Skeletal muscle satellite cell (primary cell): Measurements from ENCODE around the gene P2RY6.
"Not testable (repeated sequence)": the region's sequence is repeated elsewhere in the genome, so short reads cannot be mapped to it uniquely, and the experiment has no call there.

Source experiments
- H3K27me3 ChIP-seq: 2 replicates; pipeline ENCODE4 v1.7.0; 2013; ENCODE audit warnings: low read length; ENCODE audit not compliant: control insufficient read depth, insufficient read depth
- H3K36me3 ChIP-seq: 2 replicates; pipeline ENCODE4 v1.7.0; 2013; ENCODE audit warnings: mild to moderate bottlenecking, control low read depth, low read length; ENCODE audit not compliant: insufficient read depth
- H3K4me1 ChIP-seq: 2 replicates; pipeline ENCODE4 v1.7.0; 2013; ENCODE audit warnings: low read length; ENCODE audit not compliant: control insufficient read depth, insufficient read depth
- H3K4me2 ChIP-seq: 2 replicates; pipeline ENCODE4 v1.7.0; 2013; ENCODE audit warnings: mild to moderate bottlenecking, low read length
- H3K4me3 ChIP-seq: 2 replicates; pipeline ENCODE4 v1.7.0; 2013; ENCODE audit warnings: low read length
- H3K9ac ChIP-seq: 2 replicates; pipeline ENCODE4 v1.7.0; 2013; ENCODE audit warnings: mild to moderate bottlenecking, low read depth, low read length, moderate library complexity
- H3K9me3 ChIP-seq: replicated peaks from 2 replicates; pipeline ENCODE4 v1.7.0; 2013; ENCODE audit warnings: mild to moderate bottlenecking, control low read depth, low read length

The P2RY6 gene

DNA sequence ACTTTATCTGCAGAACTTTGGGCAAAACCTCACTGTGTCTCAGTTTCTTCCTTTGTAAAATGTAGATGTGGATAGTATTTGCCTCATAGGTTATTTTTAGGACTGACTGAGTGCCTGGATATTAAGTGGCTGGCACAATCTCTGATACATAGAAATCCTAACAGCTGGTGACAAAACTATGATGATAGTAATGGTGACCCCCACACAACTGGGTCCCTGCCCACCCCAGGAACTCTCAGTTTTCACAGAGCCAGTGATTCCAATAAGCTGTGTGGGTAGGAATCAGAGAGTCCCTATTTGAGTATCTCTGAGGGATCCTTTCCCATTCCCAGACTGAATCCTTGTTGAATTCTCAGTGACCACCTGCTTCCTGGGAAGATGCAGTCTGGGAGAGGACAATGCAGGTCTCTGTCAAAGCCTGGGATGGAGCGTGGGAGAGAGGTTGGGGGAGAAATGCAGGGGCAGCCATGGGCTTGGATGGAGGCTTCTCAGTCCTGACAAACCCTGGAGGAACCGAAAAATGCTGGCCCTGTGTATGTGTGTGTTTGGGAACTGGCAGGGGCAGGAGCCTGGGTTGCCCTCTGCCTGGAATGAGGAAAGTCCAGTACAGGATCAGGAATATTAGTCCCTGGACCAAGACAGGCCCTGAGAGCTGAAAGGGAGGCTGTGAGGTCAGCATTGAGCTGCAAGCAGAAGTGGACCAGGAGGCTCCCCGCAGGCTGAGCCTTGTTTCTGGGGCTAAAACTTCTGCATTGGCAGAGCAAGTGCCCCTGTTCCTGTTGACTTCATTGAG lies 6.1 kb upstream of the P2RY6 start:
- Histone ChIP-seq H3K9me3 (no peaks in the 10 kb centered on the region), H3K4me3 (no peak overlapping the region), H3K4me1 (peaks cover 17% of the 10 kb centered on the region), H3K36me3 (no peaks in the 10 kb centered on the region), H3K27me3 (peaks cover 29% of the 10 kb centered on the region), H3K4me2 (no peak overlapping the region), H3K9ac (peak overlapping the region; percentile 8)

DNA sequence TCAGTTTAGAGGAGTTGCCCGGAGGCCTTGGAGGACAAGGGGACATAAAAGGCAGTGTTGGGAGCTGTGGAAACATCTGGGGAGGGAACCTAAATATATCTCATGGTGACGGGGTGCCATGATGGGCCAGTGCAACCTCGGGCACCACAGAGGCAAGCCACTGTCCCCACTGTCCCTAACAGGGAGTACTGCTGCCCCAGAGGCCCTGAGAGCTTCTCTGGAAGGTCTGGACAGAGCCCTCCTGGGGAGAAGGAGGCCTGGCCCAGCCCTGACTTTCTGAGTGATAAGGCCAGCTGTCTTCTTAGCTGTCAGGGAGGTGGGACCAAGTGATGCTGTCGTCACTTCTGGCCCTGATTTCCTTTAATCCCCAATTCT lies 5.5 kb upstream of the P2RY6 start:
- Histone ChIP-seq H3K4me2 (no peak overlapping the region), H3K36me3 (no peaks in the 10 kb centered on the region), H3K9ac (peak overlapping the region; percentile 8), H3K27me3 (peaks cover 29% of the 10 kb centered on the region), H3K9me3 (no peaks in the 10 kb centered on the region), H3K4me1 (peaks cover 17% of the 10 kb centered on the region), H3K4me3 (no peak overlapping the region)

GRCh38 chr11:73267122-73267846 lies 4.9 kb upstream of the P2RY6 start:
- Histone ChIP-seq H3K27me3 (peaks cover 29% of the 10 kb centered on the region), H3K36me3 (no peaks in the 10 kb centered on the region), H3K4me2 (no peak overlapping the region), H3K9me3 (no peaks in the 10 kb centered on the region), H3K9ac (no peak overlapping the region), H3K4me3 (no peak overlapping the region), H3K4me1 (peaks cover 17% of the 10 kb centered on the region)

- H3K4me3 ChIP-seq = no peak overlapping the region
- H3K27me3 ChIP-seq = peaks cover 29% of the 10 kb centered on the region
- peaks cover 17% of the 10 kb centered on the region for H3K4me1 ChIP-seq
- no peaks in the 10 kb centered on the region for H3K9me3 ChIP-seq
- H3K9ac ChIP-seq = no peak overlapping the region
- no peak overlapping the region for H3K4me2 ChIP-seq
- H3K36me3 ChIP-seq = no peaks in the 10 kb centered on the region
Observed at GRCh38 chr11:73267906-73268540, 4.1 kb upstream of the P2RY6 start.

DNA sequence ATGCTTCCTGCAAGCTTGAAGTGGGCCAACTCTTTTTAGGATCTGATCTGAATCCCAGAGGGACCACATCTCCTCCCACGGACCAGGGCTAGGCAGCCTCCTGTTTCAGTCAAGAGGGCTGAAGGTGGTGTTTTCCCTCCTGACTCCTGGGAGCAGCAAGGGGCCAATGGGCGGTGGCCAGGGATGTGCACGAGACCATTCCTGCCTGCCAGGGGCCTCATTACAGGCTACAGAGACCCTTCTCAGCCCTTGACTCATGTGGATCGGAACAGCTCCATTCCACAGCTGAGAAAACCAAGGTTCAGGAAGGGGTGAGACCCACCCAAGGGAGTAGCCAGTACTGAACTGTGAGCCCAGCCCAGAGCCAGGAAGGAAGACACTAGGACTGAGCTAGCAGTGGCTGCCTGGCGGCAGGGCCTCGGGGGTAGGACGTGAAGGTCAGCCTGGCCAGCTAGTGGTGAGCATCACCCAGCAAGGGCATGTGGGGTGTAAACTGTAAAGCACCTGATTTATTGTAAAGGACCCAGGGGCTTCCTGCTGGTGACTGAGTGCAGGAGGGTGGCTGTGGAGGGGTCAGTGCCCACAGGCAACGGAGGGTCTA lies 3.4 kb upstream of the P2RY6 start:
- H3K4me3 ChIP-seq = no peak overlapping the region
- no peaks in the 10 kb centered on the region for H3K36me3 ChIP-seq
- no peak overlapping the region for H3K9ac ChIP-seq
- no peaks in the 10 kb centered on the region for H3K9me3 ChIP-seq
- H3K4me2 ChIP-seq = no peak overlapping the region
- peaks cover 17% of the 10 kb centered on the region for H3K4me1 ChIP-seq
- H3K27me3 ChIP-seq = peaks cover 33% of the 10 kb centered on the region

- no peak overlapping the region for H3K4me3 ChIP-seq
- peaks cover 36% of the 10 kb centered on the region for H3K27me3 ChIP-seq
- H3K9me3 ChIP-seq = no peaks in the 10 kb centered on the region
- H3K9ac ChIP-seq = no peak overlapping the region
- H3K36me3 ChIP-seq = no peaks in the 10 kb centered on the region
- peaks cover 17% of the 10 kb centered on the region for H3K4me1 ChIP-seq
- H3K4me2 ChIP-seq = no peak overlapping the region
Observed at GRCh38 chr11:73269459-73270015, 2.6 kb upstream of the P2RY6 start.

DNA sequence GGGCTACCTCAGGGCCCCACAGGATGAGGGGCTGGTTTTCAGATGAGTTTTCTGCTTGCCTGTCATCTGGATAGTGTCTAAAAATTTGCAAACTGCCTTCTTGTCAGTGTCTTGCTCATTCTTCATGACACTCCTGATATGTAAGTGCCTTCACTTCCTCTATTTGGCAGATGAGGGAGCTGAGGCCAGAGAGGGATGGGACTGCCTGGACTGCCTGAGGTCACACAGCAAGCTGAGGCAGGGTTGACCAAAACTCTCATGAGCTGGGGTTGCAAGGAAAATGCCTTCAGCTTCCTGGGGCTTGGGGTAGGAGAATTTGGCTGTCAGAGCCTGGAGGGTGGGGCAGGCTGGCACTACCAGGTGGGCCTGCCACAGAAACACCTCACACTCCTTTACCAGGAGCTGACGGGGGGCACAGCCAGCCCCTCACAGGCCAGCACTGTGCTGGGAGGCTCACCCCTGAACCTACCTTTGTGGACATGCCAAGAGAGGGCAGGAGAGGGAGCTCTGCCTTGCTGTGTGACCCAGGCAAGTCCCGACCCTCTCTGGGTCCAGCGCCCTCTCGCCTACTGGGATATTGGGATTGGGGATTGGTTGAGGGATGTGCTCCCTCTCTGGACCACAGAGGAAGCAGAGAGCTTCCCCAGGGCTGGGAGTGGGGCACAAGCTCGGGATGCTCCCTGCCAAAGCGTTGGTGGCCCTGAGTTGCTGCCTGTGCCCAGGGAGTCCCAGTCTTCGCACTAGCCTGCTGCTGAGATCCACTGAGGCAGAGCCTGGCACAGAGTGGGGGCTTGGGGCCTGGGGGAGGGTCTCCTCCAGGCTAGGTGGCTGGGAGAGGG lies 1.9 kb upstream of the P2RY6 start:
- Histone ChIP-seq H3K9ac (no peak overlapping the region), H3K4me1 (peaks cover 17% of the 10 kb centered on the region), H3K36me3 (no peaks in the 10 kb centered on the region), H3K4me3 (no peak overlapping the region), H3K9me3 (no peaks in the 10 kb centered on the region), H3K4me2 (no peak overlapping the region), H3K27me3 (peaks cover 37% of the 10 kb centered on the region)

- Histone ChIP-seq H3K4me3 (no peak overlapping the region), H3K9me3 (no peaks in the 10 kb centered on the region), H3K4me2 (no peak overlapping the region), H3K4me1 (peaks cover 11% of the 10 kb centered on the region), H3K36me3 (no peaks in the 10 kb centered on the region), H3K27me3 (peaks cover 38% of the 10 kb centered on the region), H3K9ac (no peak overlapping the region)
Observed at GRCh38 chr11:73270855-73271477, 1.2 kb upstream of the P2RY6 start.

- H3K4me1 ChIP-seq, H3K4me3 ChIP-seq, H3K4me2 ChIP-seq, H3K9ac ChIP-seq, H3K36me3 ChIP-seq, H3K9me3 ChIP-seq: not testable (repeated sequence)
- peaks cover 33% of the 10 kb centered on the region for H3K27me3 ChIP-seq
Observed at GRCh38 chr11:73271478-73271865, 666 bp upstream of the P2RY6 start.

DNA sequence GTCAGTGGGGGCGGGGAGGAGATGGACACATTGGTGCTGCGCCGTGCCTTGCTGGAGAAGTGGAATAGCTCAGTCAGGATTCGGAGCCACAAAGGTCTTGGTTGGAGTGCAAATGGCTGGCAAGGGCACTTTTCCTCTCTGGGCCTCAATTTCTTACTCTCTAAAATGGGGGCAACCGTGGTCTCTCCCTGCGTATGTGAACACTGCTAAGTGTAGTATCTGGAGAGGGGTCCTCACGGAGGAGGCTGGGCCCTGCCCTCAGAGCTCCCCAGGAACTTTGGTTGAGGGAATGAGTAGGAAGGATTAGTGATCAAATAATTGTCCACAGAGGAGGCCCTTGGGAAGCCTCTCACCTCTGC lies 521 bp downstream of the P2RY6 start:
- H3K27me3 ChIP-seq = peaks cover 23% of the 10 kb centered on the region
- no peak overlapping the region for H3K9ac ChIP-seq
- H3K4me2 ChIP-seq = no peak overlapping the region
- no peaks in the 10 kb centered on the region for H3K36me3 ChIP-seq
- H3K9me3 ChIP-seq = no peaks in the 10 kb centered on the region
- H3K4me1 ChIP-seq = no peaks in the 10 kb centered on the region
- no peak overlapping the region for H3K4me3 ChIP-seq
